DMS 273 treated with DMSO at 0.1 percent for 48 hours (cell line): ENCODE data around the gene RHOB.
A peak's percentile ranks its signal among the peaks of the same experiment; 100 is the strongest.
"Not testable (repeated sequence)": the region's sequence is repeated elsewhere in the genome, so short reads cannot be mapped to it uniquely, and the experiment has no call there.

Experiments used
- DNase-seq: peaks from one replicate; lab custom pipeline; 2025; lab: John Stamatoyannopoulos, UW

Gene RHOB

GRCh38 chr2:20446917-20447436 lies at the start of gene RHOB:
Gene RHOB (plus strand): TSS chr2:20447074. CDS start chr2:20447466, 392 bp downstream.
- DNase-seq: peak; percentile 96

- DNase-seq: no peak
Observed at GRCh38 chr2:20397811-20398447, 48.9 kb upstream of the RHOB start.

- DNase-seq: no peak
Observed at GRCh38 chr2:20398956-20399567, 47.8 kb upstream of the RHOB start.

- no peak for DNase-seq
Observed at GRCh38 chr2:20400306-20400705, 46.6 kb upstream of the RHOB start.

GRCh38 chr2:20400787-20401488 lies 45.9 kb upstream of the RHOB start:
- DNase-seq: no peak

GRCh38 chr2:20401489-20401835 lies 45.4 kb upstream of the RHOB start:
- DNase-seq: no peak

GRCh38 chr2:20403774-20404312 lies 43.0 kb upstream of the RHOB start:
- DNase-seq: no peak

- DNase-seq: no peak
Observed at GRCh38 chr2:20404950-20405349, 41.9 kb upstream of the RHOB start.

- DNase-seq: no peak
Observed at GRCh38 chr2:20409039-20409438, 37.8 kb upstream of the RHOB start.

GRCh38 chr2:20410556-20411277 lies 36.2 kb upstream of the RHOB start:
- no peak for DNase-seq

- peak; percentile 29 for DNase-seq
Observed at GRCh38 chr2:20411361-20411894, 35.4 kb upstream of the RHOB start.

GRCh38 chr2:20414806-20415205 lies 32.1 kb upstream of the RHOB start:
- DNase-seq: no peak

GRCh38 chr2:20415511-20415918 lies 31.4 kb upstream of the RHOB start:
- DNase-seq: no peak

- DNase-seq: no peak
Observed at GRCh38 chr2:20416723-20417122, 30.2 kb upstream of the RHOB start.

- DNase-seq: not testable (repeated sequence)
Observed at GRCh38 chr2:20417230-20417821, 29.5 kb upstream of the RHOB start.

- no peak for DNase-seq
Observed at GRCh38 chr2:20418519-20418918, 28.4 kb upstream of the RHOB start.

- no peak for DNase-seq
Observed at GRCh38 chr2:20419007-20419576, 27.8 kb upstream of the RHOB start.

GRCh38 chr2:20419752-20420151 lies 27.1 kb upstream of the RHOB start:
- DNase-seq: no peak

GRCh38 chr2:20421336-20421987 lies 25.4 kb upstream of the RHOB start:
- no peak for DNase-seq

GRCh38 chr2:20421988-20422370 lies 24.9 kb upstream of the RHOB start:
- DNase-seq: no peak
